ENCODE results near the gene SUN1. TPM values are rescaled to one million over a fixed set of nuclear protein-coding genes. Genes with fewer than 3 reads are reported as not detected.
A peak's percentile ranks its signal among the peaks of the same experiment; 100 is the strongest.

SUN1 gene
- total and polyA plus RNA-seq, 10 of the 15 experiments (the other 5 are each of a cell fraction or from before 2014, with no cell fraction given) = 27.8 to 107 (median 65.8) TPM

- no peak for TF ChIP-seq ZBTB40 (IDR thresholded peaks at IDR 0.05; ENCODE audit: borderline replicate concordance)
Observed at GRCh38 chr7:910441-910861, 78.2 kb downstream of the SUN1 start (continued).

GRCh38 chr7:910931-911431, 78.7 kb downstream of the SUN1 start:
- ChIA-PET RAD21 (ENCODE audit: unreplicated experiment) (interaction anchor here (1.2 to 3.1 kb wide), 12 partner anchors 9 to 82 kb away, joined by 4 to 20 read pairs (median 12); no protein-coding TSS in a partner anchor), POLR2A (interaction anchor here (0.5 to 1.9 kb wide), 4 partner anchors 12 to 45 kb away, joined by 3 to 13 read pairs (median 10); no protein-coding TSS in a partner anchor), CTCF (interaction anchor here (1.6 to 3.9 kb wide), 3 partner anchors 12 to 43 kb away, joined by 6 to 31 read pairs (median 20); partner anchors contain the start of gene ADAP1), SMC1A (ENCODE audit: uncharacterized antibody, unreplicated experiment) (interaction anchor here (1.3 to 4.2 kb wide), 9 partner anchors 10 to 175 kb away, joined by 3 to 31 read pairs (median 9); partner anchors contain the start of gene ADAP1)
- BruUV-seq (replicated peaks) = no TSS peak
- in situ Hi-C loops (cut with MboI) (no loop called here), intact Hi-C loops (cut with micrococcal nuclease; ENCODE audit: unreplicated experiment) (loop anchor here (1.0 kb wide), 2 partner anchors 25 to 39 kb away; no protein-coding TSS in a partner anchor)
- TF ChIP-seq HSF1 (IDR thresholded peaks at IDR 0.05; ENCODE audit: low read depth, low read length) (no peak), POLR2AphosphoS5 (IDR thresholded peaks at IDR 0.05; ENCODE audit: low read length) (no peak), RFX5 (IDR thresholded peaks at IDR 0.05; ENCODE audit: low read depth, low read length) (no peak), CTCF (IDR thresholded peaks at IDR 0.05 in 2 of 3, conservative IDR thresholded peaks at IDR 0.05 in 1 of 3; ENCODE audit: control insufficient read depth in 2 of 3, extremely low read depth in 1 of 3, insufficient read depth in 1 of 3, low read depth in 3 of 3, low read length in 3 of 3) (no peak), LARP7 (IDR thresholded peaks at IDR 0.05) (0 out of 2 replicates have a peak, but pooled peaks have one; percentile 0), NR2C1 (IDR thresholded peaks at IDR 0.05) (no peak), HCFC1 (IDR thresholded peaks at IDR 0.05; ENCODE audit: low read length) (no peak), ZNF207 (IDR thresholded peaks at IDR 0.05; ENCODE audit: borderline replicate concordance) (no peak)
- Histone ChIP-seq H3K9me3 (replicated peaks; ENCODE audit: control insufficient read depth, insufficient read depth, low read length) (no peaks in the 10 kb centered on the region), H3K27me3 (replicated peaks in 1 of 2; ENCODE audit: control insufficient read depth in 2 of 2, insufficient read depth in 2 of 2, low read length in 1 of 2) (no peaks in the 10 kb centered on the region), H3K4me1 (ENCODE audit: control insufficient read depth, insufficient read depth, low read length) (peaks cover 16% of the 10 kb centered on the region), H3K4me3 (no peak overlapping the region), H3K36me3 (ENCODE audit: control insufficient read depth in 2 of 2, insufficient read depth in 2 of 2, low read length in 1 of 2) (peaks cover 0 to 5% of the 10 kb centered on the region in 2 experiments; a peak in 2 of 4 replicates), H2AFZ (ENCODE audit: control insufficient read depth, low read depth, low read length) (no peak overlapping the region), H4K20me1 (ENCODE audit: control insufficient read depth, insufficient read depth) (no peaks in the 10 kb centered on the region), H3K4me2 (ENCODE audit: control insufficient read depth, insufficient read depth) (no peak overlapping the region), H3K79me2 (ENCODE audit: control insufficient read depth, insufficient read depth, low read length) (no peaks in the 10 kb centered on the region; the same call in none of the 2 replicates), H3K27ac (ENCODE audit: control insufficient read depth, insufficient read depth) (peak overlapping the region; percentile 22), H3K9ac (ENCODE audit: control insufficient read depth, insufficient read depth, low read length) (no peak overlapping the region)
- DNase-seq (ENCODE audit: low read depth, low spot score) (no peak), FAIRE-seq (no peak), ATAC-seq (no peak)
- WGBS (ENCODE audit: insufficient coverage, insufficient replicate concordance, low lambda C conversion rate, missing lambda C conversion rate) = 76% methylated on average over 17 of the region's 19 CpGs
